Breast epithelium (tissue), 3 donors: Measurements from ENCODE around the gene RSPH3.

Source experiments
- POLR2A ChIP-seq: fragments of 450-650 bp; IDR thresholded peaks from one replicate; pipeline ENCODE4 v1.6.1; 2016; ENCODE audit warnings: antibody characterized with exemption, mild to moderate bottlenecking, moderate library complexity
- POLR2AphosphoS5 ChIP-seq, 3 donors: sonication (generic); formaldehyde crosslinking; IDR thresholded peaks; one replicate each; pipeline ENCODE4 v1.6.1; 2017; ENCODE audit warnings: antibody characterized with exemption in 3 of 3
- TF ChIP-seq, protein P1 (sequence below), 3 donors: fragments of 450-650 bp; IDR thresholded peaks; one replicate each; pipeline ENCODE4 v1.5.1; 2016 to 2017; ENCODE audit warnings: antibody characterized with exemption in 3 of 3, mild to moderate bottlenecking in 3 of 3, moderate library complexity in 3 of 3

GRCh38 chr6:159030168-159030567 lies 30.2 kb upstream of the RSPH3 start:
- TF ChIP-seq, protein P1, sequence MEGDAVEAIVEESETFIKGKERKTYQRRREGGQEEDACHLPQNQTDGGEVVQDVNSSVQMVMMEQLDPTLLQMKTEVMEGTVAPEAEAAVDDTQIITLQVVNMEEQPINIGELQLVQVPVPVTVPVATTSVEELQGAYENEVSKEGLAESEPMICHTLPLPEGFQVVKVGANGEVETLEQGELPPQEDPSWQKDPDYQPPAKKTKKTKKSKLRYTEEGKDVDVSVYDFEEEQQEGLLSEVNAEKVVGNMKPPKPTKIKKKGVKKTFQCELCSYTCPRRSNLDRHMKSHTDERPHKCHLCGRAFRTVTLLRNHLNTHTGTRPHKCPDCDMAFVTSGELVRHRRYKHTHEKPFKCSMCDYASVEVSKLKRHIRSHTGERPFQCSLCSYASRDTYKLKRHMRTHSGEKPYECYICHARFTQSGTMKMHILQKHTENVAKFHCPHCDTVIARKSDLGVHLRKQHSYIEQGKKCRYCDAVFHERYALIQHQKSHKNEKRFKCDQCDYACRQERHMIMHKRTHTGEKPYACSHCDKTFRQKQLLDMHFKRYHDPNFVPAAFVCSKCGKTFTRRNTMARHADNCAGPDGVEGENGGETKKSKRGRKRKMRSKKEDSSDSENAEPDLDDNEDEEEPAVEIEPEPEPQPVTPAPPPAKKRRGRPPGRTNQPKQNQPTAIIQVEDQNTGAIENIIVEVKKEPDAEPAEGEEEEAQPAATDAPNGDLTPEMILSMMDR (IDR thresholded peaks at IDR 0.05) = no peak
- TF ChIP-seq POLR2A (no peak), POLR2AphosphoS5 (IDR thresholded peaks at IDR 0.05) (no peak)
